ENCODE results near the gene RCCD1. TPM values are rescaled to one million over a fixed set of nuclear protein-coding genes. Genes with fewer than 3 reads are reported as not detected.

Gene RCCD1
- total and polyA plus RNA-seq, 2 donors (not counting 1 experiment from before 2014, with no cell fraction given): 11.0 to 20.5 TPM

- H3K27ac ChIP-seq (ENCODE audit: low read length in 2 of 2): no peak overlapping the region
- no peaks in the 10 kb centered on the region for H3K27me3 ChIP-seq (replicated peaks in 1 of 4; ENCODE audit: control extremely low read depth in 1 of 4, control insufficient read depth in 3 of 4, insufficient read depth in 4 of 4, low read length in 3 of 4)
- CTCF ChIA-PET: interaction anchor here (0.7 to 1.5 kb wide), 4 partner anchors 10 to 87 kb away, joined by 3 to 4 read pairs (median 3); no protein-coding TSS in a partner anchor
- no peaks in the 10 kb centered on the region for H3K4me1 ChIP-seq (ENCODE audit: control insufficient read depth in 2 of 2, insufficient read depth in 2 of 2, low read length in 2 of 2)
- intact Hi-C loops (cut with micrococcal nuclease): no loop called here
- peaks cover 0 to 79% of the 10 kb centered on the region in 2 experiments for H3K36me3 ChIP-seq (replicated peaks in 1 of 2; ENCODE audit: control extremely low read depth in 1 of 2, control insufficient read depth in 1 of 2, extremely low read depth in 1 of 2, insufficient read depth in 2 of 2, low read length in 1 of 2)
- H3K9ac ChIP-seq (ENCODE audit: low read length): no peak overlapping the region
- DNase-seq (no peak), ATAC-seq (ENCODE audit: low read depth) (no peak)
- 96% methylated on average over 16 of the region's 16 CpGs for WGBS (ENCODE audit: insufficient coverage)
- no peak overlapping the region for H3K4me3 ChIP-seq (ENCODE audit: control extremely low read depth in 1 of 5, extremely low read depth in 1 of 5, insufficient read depth in 1 of 5, low read depth in 2 of 5, low read length in 4 of 5)
- no peak overlapping the region for H3K4me2 ChIP-seq (replicated peaks; ENCODE audit: low read depth, low read length, poor library complexity, severe bottlenecking)
- POLR2A ChIA-PET: interaction anchor here (0.7 kb wide), 1 partner anchor 44 kb away, joined by 9 read pairs; no protein-coding TSS in a partner anchor
- TF ChIP-seq CTCF (IDR thresholded peaks at IDR 0.05) (no peak), EZH2 (IDR thresholded peaks at IDR 0.05; ENCODE audit: borderline replicate concordance, insufficient read depth, low read depth, low read length, poor library complexity, severe bottlenecking) (no peak)
- H4K20me1 ChIP-seq (ENCODE audit: control insufficient read depth, insufficient read depth, low read length, poor library complexity, severe bottlenecking): peaks cover 6% of the 10 kb centered on the region
- Mint-ChIP-seq H3K4me1 (no peaks in the 10 kb centered on the region), H3K27me3 (no peaks in the 10 kb centered on the region), H3K4me3 (no peak overlapping the region), H3K9me3 (ENCODE audit: insufficient read depth) (no peaks in the 10 kb centered on the region), H3K27ac (no peak overlapping the region)
- no peak overlapping the region for H2AFZ ChIP-seq (ENCODE audit: insufficient read depth, low read depth, low read length, poor library complexity, severe bottlenecking)
- peaks cover 4% of the 10 kb centered on the region for H3K79me2 ChIP-seq (ENCODE audit: control insufficient read depth, insufficient read depth, low read length)
- H3K9me3 ChIP-seq (ENCODE audit: control extremely low read depth in 1 of 3, control insufficient read depth in 2 of 3, insufficient read depth in 1 of 3, low read length in 2 of 3): no peaks in the 10 kb centered on the region
Observed at GRCh38 chr15:90946538-90946937, 8.1 kb upstream of the RCCD1 start.

GRCh38 chr15:90946941-90947576 is 7.6 kb upstream of the RCCD1 start:
- H3K4me3 Mint-ChIP-seq: no peak overlapping the region
- WGBS (ENCODE audit: insufficient coverage): 90% methylated on average over 8 of the region's 8 CpGs
- no peaks in the 10 kb centered on the region for H3K9me3 ChIP-seq (ENCODE audit: control extremely low read depth in 1 of 3, control insufficient read depth in 2 of 3, insufficient read depth in 1 of 3, low read length in 2 of 3)
- intact Hi-C loops (cut with micrococcal nuclease): no loop called here
- no peaks in the 10 kb centered on the region for H3K4me1 ChIP-seq (ENCODE audit: control insufficient read depth in 2 of 2, insufficient read depth in 2 of 2, low read length in 2 of 2)
- ATAC-seq (ENCODE audit: low read depth) (no peak), DNase-seq (no peak)
- ChIA-PET POLR2A (interaction anchor here (0.7 kb wide), 1 partner anchor 45 kb away, joined by 9 read pairs; no protein-coding TSS in a partner anchor), CTCF (interaction anchor here (1.1 to 1.5 kb wide), 3 partner anchors 9 to 15 kb away, joined by 3 to 4 read pairs (median 3); no protein-coding TSS in a partner anchor)
- no peaks in the 10 kb centered on the region for H3K27me3 Mint-ChIP-seq
- no peak overlapping the region for H3K27ac Mint-ChIP-seq
- H3K4me3 ChIP-seq (ENCODE audit: control extremely low read depth in 1 of 5, extremely low read depth in 1 of 5, insufficient read depth in 1 of 5, low read depth in 2 of 5, low read length in 4 of 5): no peak overlapping the region
- TF ChIP-seq EZH2 (IDR thresholded peaks at IDR 0.05; ENCODE audit: borderline replicate concordance, insufficient read depth, low read depth, low read length, poor library complexity, severe bottlenecking) (no peak), CTCF (IDR thresholded peaks at IDR 0.05) (no peak)
- H4K20me1 ChIP-seq (ENCODE audit: control insufficient read depth, insufficient read depth, low read length, poor library complexity, severe bottlenecking): peaks cover 5% of the 10 kb centered on the region
- H3K79me2 ChIP-seq (ENCODE audit: control insufficient read depth, insufficient read depth, low read length): peaks cover 4% of the 10 kb centered on the region
- no peak overlapping the region for H2AFZ ChIP-seq (ENCODE audit: insufficient read depth, low read depth, low read length, poor library complexity, severe bottlenecking)
- peaks cover 0 to 76% of the 10 kb centered on the region in 2 experiments for H3K36me3 ChIP-seq (replicated peaks in 1 of 2; ENCODE audit: control extremely low read depth in 1 of 2, control insufficient read depth in 1 of 2, extremely low read depth in 1 of 2, insufficient read depth in 2 of 2, low read length in 1 of 2)
- H3K4me2 ChIP-seq (replicated peaks; ENCODE audit: low read depth, low read length, poor library complexity, severe bottlenecking): no peak overlapping the region
- no peaks in the 10 kb centered on the region for H3K9me3 Mint-ChIP-seq (ENCODE audit: insufficient read depth)
- no peak overlapping the region for H3K9ac ChIP-seq (ENCODE audit: low read length)
- no peak overlapping the region for H3K27ac ChIP-seq (ENCODE audit: low read length in 2 of 2)
- H3K4me1 Mint-ChIP-seq: no peaks in the 10 kb centered on the region
- H3K27me3 ChIP-seq (replicated peaks in 1 of 4; ENCODE audit: control extremely low read depth in 1 of 4, control insufficient read depth in 3 of 4, insufficient read depth in 4 of 4, low read length in 3 of 4): no peaks in the 10 kb centered on the region
